GM18498 (cell line): ENCODE results near the gene LRMDA.

Experiments
- ATAC-seq: cut with Tn5 transposase; IDR thresholded peaks from one replicate; pipeline ENCODE4 v1.9.1; 2021; ENCODE audit warnings: mild to moderate bottlenecking, moderate library complexity; ENCODE audit not compliant: unreplicated experiment

LRMDA gene

DNA sequence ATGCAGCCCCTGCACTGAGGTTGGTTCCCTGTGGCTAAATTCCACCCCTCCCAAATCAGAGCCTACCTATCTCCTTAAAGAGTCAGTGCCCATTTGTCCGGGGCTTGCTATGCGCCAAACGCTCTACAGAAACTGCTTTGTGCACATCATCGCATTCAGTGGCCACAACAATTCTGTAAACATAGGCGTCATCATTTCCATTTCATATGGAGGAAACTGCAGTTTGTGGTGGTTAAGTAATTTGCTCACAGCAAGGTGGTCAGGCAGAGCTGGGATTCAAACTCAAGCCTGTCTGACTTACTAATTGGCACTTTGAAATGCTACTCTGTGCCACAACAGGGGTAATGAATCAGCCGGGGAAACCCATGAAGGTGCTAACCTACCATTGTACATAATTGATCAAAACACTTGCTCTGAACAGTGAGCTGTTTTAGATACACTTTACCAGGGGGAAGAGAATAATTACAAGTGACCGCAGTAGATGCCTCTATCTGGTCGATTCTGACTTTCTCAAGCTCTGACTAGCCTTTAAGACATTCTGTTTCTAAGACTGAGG is 775.5 kb downstream of the LRMDA start:
- no peak for ATAC-seq

DNA sequence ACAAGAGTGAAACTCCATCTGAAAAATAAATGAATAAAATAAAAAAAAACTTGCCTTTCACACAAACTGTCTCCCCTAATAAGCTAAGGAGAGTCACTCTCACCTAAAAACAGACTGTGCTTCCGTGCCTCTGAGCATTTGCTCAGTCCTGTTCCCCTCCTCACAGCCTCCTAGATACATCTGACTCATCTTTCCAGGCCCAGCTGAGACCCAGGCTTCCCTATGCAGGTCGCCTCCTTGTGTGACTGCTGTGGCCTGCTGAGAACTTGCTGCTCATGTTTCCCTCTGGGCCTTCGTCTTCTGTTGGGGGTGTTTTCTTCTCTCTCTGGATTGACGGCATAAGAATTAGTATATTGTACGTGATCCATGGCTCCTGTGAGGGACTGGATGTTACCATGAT is 777.7 kb downstream of the LRMDA start:
- no peak for ATAC-seq

DNA sequence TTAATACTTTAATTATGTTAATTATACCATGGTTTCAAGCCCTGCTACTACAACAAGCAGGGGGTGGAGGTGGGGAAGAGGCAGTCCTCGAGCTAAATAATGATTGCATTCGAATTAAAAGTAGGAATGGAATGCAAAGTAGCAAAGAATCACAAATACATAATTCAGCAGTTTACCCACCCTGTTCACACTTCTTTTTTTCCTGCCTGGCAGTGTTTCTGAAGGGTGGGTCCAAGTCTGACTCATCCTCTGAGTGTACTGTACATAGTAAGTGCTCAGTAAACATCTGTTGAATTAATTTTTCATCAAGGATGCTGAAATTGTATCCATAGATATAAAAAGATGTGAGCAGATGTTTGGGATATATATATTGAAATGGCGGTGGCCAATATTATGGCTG is 778.8 kb downstream of the LRMDA start:
- ATAC-seq = no peak

DNA sequence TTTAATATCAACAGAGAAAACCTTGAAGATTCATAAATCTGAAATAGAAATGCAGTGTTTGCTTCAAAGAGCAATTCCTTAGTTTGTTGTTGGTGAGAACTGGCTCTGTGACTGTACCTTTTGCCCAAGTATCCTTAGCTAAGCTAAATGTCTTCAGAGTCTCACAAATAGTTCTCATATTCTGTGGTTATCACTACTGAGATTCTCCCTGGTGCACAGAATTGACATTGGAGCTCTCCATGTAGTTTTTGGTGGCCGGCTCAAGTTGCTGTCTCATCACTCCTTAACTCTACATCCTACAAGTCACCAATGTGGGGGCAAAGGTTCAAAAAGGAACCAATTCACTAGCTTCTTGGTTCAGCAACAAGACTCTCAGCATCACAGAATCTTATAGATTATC is 780.3 kb downstream of the LRMDA start:
- no peak for ATAC-seq

DNA sequence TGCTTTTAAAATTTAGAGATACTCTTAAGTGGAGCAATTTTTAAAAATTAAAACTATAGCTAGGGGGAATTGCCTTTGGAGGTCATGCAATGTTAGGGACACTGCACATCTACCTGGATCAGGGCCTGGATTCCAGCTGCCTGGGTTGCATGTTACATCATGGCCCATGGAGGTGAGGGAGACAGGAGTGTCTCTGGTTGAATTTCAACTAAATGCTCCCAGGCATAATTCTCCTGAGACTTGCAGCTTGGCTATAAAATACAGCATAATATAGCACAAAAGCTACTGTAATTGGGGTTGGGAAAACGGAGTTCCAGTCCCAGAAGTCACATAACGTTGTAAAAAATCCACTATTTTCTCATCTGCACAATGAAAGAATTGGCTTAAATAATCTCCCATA is 782.5 kb downstream of the LRMDA start:
- no peak for ATAC-seq

DNA sequence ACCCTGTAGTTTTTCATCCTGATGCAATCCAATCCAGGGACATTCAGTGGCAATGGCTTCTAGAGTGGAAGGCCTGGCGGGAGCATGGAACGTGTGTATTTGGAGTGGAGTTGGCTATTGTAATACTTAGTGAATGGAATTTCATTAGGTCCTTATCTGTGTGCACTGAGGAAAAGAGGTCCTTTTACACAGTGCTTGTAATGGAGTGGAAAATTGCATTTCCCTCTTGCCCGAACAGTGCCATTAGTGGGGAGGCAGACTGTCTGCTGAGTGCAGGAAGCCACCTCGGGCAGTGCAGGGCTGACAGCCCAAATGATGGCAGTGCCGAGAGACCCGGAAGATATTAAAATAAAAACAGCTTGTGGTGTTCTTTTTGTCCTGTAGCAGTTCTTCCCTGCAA is 786.6 kb downstream of the LRMDA start:
- ATAC-seq = no peak

DNA sequence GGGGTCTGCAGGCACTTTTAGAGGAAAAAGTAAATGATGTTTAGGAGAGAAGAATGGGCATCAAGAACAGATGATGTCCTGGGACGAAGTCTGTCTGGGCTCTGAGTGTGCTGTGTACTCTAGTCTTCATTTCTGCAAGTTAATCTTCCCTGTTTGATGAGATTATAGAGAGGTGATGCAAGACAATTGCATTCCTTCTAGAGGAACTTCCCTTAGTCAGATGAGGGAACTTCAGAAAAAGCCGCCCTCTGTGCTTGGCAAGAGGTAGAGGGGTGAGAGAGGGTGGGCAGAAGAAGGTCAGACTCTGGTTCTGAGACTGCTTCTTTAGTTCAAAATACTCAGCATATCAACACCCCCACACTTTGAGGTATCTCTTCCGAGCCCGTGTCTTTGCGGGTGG is 797.9 kb downstream of the LRMDA start:
- no peak for ATAC-seq

DNA sequence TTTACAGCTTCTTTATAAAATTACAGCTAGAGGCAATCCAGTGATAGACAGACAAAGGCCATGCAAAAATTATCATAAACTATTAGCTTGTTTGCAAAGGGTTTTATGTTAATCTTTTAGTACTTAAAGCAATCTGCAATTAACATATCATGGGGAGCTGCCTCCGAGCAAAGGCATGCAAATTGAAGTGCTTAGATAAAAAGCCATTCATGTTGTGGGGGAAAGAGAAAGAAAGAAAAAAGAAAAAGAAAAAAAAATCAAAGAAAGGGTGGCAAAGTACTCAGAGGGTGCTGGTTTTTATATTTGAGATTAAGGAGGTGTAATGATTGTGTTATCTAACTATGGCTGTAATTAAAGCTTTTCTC is 799.5 kb downstream of the LRMDA start:
- no peak for ATAC-seq

DNA sequence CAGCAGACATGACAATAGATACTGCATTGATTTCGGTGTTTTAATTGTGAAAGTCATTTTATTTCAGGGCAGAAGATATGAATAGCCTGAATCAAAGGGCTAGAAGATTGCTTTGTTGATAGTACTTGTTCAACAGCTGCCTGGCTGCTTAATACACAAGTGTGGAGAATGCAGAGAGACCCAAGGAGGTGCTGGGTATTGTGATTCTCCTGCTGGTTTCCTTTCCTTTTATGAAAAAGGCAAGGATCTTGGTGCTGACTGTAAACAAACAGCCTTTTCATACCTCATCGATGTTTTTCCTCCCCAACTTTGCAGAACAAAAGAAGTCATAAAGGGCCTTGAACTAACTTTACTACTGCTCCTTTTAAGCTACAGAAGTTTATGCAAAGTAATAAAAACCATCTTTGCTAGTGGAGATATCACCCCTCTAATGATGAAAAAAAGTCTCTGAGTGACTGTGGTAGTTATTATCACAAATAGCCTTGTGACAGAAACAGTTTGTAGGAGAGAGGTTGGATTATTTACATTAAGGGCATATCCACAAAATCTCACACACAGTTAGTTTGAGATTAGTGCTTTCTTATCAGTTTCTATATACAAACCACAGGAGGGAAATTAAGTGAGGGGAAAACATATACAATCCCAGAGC is 800.0 kb downstream of the LRMDA start:
- no peak for ATAC-seq

DNA sequence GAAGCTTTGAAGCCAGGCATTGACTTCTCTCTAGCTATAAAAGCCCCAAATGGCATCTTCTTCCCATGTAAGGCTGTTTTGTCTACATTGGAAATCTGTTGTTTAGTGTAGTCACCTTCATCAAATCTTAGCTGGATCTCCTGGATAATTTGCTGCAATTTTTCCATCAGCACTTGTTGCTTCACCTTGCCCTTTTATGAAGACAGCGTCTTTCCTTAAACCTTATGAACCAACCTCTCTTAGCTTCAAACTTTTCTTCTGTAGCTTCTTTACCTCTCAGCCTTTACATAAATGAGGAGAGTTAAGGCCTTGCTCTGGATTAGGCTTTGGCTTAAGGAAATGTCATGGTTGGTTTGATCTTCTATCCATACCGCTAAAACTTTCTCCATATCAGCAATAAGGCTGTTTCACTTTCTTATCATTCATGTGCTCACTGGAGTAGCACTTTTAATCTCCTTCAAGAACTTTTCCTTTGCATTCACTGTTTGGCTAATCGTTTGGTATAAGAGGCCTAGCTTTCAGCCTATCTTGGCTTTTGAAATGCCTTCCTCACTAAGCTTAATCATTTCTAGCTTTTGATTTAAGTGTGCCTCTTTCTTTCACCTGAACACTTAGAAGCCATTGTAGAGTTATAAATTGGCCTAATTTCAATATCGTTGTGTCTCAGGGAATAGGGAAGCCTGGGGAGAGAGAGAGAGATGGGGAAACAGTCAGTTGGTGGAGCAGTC is 803.2 kb downstream of the LRMDA start:
- no peak for ATAC-seq

DNA sequence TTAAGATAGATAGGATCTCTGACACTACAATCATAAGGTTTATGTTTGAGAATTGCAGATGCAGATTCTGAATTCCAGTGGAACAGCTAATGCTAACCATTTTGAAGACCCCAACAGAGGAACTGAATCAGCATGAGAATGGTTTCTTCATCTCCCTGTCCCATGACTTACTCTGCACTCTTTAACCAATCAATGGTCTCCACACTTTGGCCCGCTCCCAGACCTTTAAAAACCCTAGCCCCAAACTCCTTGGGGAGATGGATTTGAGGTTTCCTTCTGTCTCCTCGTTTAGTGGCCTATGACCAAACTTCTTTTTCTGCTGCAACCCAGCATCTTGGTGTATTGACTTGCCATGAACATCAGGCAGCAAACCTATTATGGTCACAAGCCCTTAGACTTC is 804.9 kb downstream of the LRMDA start:
- ATAC-seq = no peak

DNA sequence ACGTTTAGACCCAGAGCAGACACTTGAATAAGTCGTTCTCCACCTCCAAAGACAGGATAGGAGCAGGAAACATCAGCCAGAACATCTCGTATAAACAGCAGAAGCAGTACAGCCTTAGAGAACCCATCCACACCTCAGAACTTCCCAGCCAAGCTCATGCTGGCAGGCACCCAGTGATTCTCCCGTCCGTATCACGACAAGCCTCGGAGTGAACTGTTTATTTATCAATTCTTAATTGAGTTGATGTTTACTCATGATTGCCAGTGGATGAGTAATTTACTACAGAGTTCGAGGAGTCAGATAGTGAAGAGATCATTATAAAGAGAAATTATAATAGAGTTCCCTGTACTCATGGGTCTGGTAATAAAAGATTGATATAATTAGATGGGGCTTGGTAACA is 811.5 kb downstream of the LRMDA start:
- ATAC-seq = no peak

DNA sequence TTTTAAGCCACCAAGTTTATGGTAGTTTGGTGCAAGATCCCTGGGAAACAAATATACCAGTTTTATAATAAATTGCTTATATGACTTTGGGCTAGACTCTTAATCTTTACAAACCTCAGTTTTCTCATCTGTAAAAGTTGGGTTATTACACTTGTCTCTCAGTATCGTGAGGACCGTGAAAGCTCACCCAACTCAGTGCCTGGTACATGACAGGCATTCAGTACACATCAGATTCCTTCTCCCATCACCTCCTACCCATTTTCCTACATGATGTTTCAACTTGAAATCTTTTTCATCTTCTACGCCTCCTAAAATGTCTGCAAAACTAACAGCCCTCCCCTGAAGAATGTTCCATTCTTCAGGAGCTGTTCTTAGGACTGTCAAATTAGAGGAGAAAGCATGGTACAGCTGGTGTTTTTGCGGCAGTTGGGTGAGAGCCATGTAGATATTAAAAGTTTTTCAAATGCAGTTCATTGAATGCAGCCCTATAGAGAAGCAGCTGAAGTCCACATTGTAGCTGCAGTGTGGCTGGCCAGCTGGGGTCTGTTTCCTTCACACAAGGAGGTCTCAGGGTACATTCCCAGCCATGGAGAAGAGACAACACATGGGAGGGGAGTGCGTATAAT is 812.8 kb downstream of the LRMDA start:
- ATAC-seq = no peak

DNA sequence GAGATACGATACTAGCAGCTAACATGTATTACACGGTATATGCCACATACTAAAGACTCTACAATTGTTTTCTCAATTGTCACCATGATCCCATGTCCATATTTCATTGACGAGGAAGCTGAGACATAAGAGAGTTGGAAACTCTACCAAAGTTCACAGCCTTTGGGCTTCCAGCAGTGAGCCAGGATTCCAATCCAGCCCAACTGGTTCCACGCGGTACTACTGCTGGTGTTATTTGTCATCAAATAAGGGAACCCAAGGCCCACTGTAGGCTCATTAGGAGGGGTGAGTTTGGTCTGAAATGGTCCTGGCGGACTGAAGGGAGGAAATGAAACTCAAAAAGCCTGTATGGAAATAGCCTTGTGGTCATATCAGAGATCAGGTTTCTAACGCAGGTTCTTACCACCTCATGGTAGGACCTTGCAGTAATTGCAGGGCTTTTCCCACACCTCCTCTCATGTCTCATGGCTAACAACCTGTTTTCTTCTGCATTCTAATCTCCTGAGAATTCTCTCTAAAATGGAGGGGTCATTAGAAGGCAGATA is 814.6 kb downstream of the LRMDA start:
- ATAC-seq = no peak

DNA sequence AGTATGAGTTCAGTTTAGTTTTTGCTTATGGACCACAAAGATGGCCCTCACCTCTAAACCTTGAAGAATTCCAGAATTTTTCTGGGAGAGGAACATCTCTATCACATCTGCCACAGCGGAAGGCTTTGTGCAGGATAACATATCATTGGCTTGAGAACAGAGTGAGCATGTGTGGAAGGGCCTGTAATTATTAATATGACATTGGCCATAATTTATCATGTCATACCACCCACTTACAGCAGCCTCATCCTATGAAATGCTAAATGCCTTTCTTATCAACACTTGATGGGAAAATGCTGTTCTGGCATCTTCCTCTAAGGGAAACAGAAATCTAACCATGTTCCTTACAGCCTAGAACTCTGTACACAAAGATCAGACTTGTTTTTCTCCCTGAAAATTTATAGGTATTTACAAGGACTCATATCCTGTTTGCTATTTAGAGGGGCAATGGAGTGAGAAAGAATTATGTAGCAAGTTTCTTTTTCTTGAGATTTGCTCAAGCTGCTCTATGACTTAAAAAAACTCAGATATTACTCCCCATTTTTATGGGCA is 817.3 kb downstream of the LRMDA start:
- ATAC-seq = no peak

DNA sequence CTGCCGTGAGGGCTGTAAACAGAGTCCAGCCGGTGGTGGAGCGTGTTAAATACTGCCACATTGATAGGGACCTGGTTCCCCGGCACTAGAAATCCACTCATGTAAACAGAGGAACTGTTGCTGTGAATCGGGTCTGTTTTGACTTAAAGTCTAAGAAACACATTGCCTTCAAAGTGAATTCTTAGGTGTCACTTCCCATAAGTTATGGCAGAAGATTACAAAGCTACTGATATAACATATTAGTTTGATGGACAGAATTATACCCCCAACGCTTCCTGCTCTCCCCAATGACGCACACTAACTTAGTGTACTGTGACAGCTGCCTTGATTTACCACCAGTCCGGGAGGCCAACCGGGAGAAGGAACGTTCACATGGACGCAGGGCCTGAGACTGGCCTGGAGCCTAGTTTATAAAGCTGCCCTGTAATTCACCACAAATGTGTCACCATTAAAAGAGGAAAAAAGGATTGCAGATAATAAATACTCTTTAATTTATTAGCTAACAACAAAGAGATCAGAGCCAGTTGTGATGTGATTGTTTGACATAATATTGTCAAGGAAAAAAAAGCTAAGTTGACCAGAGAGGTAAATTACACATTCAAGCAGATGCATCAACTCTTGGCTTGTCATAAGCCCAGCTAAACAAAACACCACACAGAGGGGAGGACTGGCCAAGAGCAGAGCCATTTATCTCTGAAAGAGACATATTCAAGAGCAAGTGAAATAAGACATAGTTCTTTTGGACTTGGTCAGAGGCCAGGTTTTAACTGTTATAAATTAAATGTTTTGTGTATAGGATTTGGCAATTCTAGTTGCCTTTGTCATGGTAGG is 820.6 kb downstream of the LRMDA start:
- no peak for ATAC-seq

DNA sequence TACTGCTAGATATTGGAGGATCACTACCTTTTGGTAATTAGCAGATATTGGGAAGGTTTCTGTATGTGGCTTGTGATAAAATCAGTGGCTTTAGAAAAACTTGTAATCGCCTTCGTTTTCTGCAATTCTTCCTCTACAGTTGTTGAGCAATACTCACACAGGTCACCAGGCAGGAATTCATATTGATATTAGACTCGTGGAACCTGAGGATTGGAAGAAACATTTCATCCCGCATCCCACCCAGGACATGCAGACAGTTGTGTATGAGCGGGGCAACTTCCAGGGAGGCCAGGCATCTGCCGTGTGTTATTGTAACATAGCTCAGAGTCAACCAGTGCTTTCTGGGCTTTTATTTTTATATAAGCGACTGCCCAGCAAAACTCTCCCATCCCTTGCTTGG is 821.3 kb downstream of the LRMDA start:
- no peak for ATAC-seq

DNA sequence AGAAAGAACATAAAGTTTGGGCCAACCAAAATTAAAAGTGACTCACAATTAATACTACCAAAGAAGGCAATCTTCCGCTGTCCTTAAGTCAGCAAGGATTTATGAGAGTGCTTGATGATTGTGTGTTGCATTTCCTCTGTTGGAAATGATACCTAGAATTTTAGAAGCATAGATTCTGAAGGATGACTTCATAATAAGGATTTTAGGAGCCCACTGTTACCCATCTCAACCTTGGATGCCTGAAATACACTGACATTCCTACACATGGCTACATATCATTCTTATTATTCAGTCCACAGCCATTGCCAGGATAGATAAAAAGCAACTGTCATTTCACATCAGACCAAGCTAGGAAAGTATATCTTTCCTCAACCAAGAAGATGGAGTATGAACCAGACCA is 823.8 kb downstream of the LRMDA start:
- ATAC-seq = no peak

DNA sequence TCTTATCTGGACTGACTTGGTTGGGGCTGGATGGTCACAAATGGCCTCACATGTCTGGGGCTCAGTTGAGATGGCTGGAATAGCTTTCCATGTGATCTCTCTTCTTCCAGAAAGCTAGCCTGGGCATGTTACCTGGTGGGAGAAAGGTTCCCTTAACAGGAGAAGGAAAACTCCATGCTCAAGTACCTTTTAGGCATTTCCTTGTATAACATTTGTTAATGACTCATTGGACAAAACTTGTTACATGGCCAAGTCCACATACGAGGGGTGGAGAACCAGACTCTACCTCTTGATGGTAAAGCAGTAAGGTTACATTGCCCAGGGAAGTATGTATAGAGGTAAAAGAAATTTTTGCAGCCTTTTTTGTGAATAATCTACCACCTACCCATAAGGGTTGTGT is 826.4 kb downstream of the LRMDA start:
- ATAC-seq = no peak

DNA sequence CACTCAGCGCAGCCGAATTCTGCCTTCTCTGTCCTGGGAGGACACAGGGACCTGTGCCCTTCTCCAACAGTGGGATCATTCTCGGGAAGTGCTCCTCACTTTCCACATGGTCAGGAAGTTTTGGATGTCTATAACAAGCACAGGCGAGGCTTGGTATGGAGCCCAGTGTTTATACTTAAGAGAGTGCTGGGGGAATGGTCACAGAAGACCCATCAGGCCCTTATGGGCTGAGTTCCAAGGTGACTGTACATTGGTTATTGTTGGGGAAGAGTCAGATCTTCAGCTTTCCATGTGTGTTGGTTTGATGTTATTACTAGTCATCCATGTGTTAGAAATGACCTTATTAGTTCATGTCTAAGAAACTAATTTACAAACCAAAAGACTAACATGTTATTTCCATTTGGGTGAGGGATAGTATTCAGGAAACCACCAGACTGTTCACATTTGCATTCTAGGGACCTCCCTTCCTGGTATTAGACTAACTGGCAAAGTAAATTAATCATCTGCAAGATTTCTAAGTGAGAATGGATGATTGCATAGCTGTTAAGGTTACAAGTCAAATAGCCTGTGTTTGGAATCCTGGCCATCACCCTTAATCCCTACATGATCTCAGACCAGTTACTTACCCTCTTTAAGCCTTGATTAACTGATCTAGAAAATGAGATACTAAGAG is 834.2 kb downstream of the LRMDA start:
- no peak for ATAC-seq
